ENCODE results near the gene MYO10.

- TF ChIP-seq CTCF (IDR thresholded peaks at IDR 0.05) (no peak), EP300 (IDR thresholded peaks at IDR 0.05) (no peak)
Observed at GRCh38 chr5:16612007-16612406, 324.1 kb downstream of the MYO10 start.
